ENCODE data around the gene BATF2.
A peak's percentile ranks its signal among the peaks of the same experiment; 100 is the strongest.

Gene BATF2

GRCh38 chr11:64976651-64977050 is 20.1 kb downstream of the BATF2 start:
- ChIA-PET CTCF (no interaction called here), POLR2A (no interaction called here)
- TF ChIP-seq CTCF (IDR thresholded peaks at IDR 0.05; ENCODE audit: control extremely low read depth, extremely low read depth, low read depth, missing control alignments): no peak
- no peak for DNase-seq (ENCODE audit: extremely low spot score)

GRCh38 chr11:64974124-64974523 is 22.6 kb downstream of the BATF2 start:
- CTCF ChIA-PET: no interaction called here
- DNase-seq (ENCODE audit: extremely low spot score): no peak
- TF ChIP-seq CTCF (IDR thresholded peaks at IDR 0.05; ENCODE audit: control extremely low read depth, extremely low read depth, low read depth, missing control alignments): no peak
- POLR2A ChIA-PET: interaction anchor here (0.7 kb wide), 1 partner anchor 922 kb away, joined by 9 read pairs; no protein-coding TSS in a partner anchor

- peak; percentile 40 for DNase-seq (ENCODE audit: extremely low spot score)
- TF ChIP-seq CTCF (IDR thresholded peaks at IDR 0.05; ENCODE audit: control extremely low read depth, extremely low read depth, low read depth, missing control alignments): no peak
- CTCF ChIA-PET: no interaction called here
- POLR2A ChIA-PET: no interaction called here
Observed at GRCh38 chr11:64971421-64972233, 25.1 kb downstream of the BATF2 start, which contains the start of gene MAJIN. Gene MAJIN, minus strand, starts transcription at chr11:64972108. Its CDS starts 12,703 bp downstream, at chr11:64959405.

GRCh38 chr11:64970731-64971151 is 26.0 kb downstream of the BATF2 start:
- POLR2A ChIA-PET: no interaction called here
- no peak for DNase-seq (ENCODE audit: extremely low spot score)
- CTCF ChIA-PET: no interaction called here
- TF ChIP-seq CTCF (IDR thresholded peaks at IDR 0.05; ENCODE audit: control extremely low read depth, extremely low read depth, low read depth, missing control alignments): no peak

GRCh38 chr11:64969209-64969608 is 27.6 kb downstream of the BATF2 start:
- CTCF ChIA-PET: no interaction called here
- POLR2A ChIA-PET: interaction anchor here (0.6 kb wide), 1 partner anchor 108 kb away, joined by 5 read pairs; no protein-coding TSS in a partner anchor
- TF ChIP-seq CTCF (IDR thresholded peaks at IDR 0.05; ENCODE audit: control extremely low read depth, extremely low read depth, low read depth, missing control alignments): no peak
- no peak for DNase-seq (ENCODE audit: extremely low spot score)

- ChIA-PET CTCF (interaction anchor here (1.1 to 1.6 kb wide), 3 partner anchors 24 to 37 kb away, joined by 3 read pairs; partner anchors contain the start of gene BATF2), POLR2A (no interaction called here)
- no peak for TF ChIP-seq CTCF (IDR thresholded peaks at IDR 0.05; ENCODE audit: control extremely low read depth, extremely low read depth, low read depth, missing control alignments)
- no peak for DNase-seq (ENCODE audit: extremely low spot score)
Observed at GRCh38 chr11:64967375-64967774, 29.4 kb downstream of the BATF2 start.

Measured in GM10248 (cell line).